ENCODE results near the gene ZNF385C. TPM values are rescaled to one million over a fixed set of nuclear protein-coding genes. Genes with fewer than 3 reads are reported as not detected.

ZNF385C gene
- total and polyA plus RNA-seq, 2 of the 13 experiments (the other 11 are each of a cell fraction or from before 2014, with no cell fraction given) = 2.3 to 6.1 TPM

DNA sequence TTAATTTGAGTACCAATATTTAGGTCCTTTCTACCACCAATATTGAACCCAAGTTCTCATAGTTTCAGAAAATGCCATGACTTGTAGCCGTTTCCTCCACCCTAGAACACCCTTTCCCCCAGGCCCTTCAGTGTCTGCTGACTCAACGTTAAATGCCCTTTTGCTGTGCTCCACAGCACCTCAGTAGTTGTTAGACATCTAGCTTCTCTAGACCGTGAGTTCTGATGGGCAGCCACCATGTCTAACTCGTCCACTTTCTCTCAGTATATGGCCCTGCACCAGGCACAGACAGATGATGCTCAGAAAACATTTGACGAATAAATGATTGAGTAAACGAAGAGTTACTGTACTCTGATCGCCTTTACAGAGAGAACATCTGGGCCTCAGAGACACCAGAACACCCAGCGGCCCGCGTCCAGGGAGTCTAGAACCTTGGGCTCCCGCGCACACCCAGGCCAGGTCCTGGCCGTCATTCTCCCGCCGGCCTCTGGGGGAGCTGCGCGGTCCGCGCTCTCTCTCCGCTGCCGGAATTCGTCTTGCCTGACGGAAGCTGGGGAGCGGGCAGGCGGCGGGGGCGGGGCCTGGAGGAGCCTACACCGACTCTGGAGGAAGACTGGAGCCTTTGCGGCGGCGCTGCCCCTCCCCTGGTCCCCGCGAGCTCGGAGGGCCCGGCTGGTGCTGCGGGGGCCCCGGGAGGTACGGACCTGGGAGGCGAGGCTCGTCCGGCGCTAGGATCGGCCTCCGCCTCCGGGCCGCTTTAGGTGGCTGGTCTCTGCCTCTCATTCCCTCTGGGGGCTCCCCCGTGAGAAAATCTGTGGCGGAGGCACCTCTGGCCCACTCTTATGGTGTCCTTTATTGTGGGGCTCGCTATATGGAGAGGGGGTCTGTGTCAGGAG, 78.5 kb downstream of the ZNF385C start, which contains the start of gene NKIRAS2 (continued):
- TF ChIP-seq, protein P1, sequence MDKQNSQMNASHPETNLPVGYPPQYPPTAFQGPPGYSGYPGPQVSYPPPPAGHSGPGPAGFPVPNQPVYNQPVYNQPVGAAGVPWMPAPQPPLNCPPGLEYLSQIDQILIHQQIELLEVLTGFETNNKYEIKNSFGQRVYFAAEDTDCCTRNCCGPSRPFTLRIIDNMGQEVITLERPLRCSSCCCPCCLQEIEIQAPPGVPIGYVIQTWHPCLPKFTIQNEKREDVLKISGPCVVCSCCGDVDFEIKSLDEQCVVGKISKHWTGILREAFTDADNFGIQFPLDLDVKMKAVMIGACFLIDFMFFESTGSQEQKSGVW (CRISPR knock-in tag; IDR thresholded peaks at IDR 0.05; ENCODE audit: borderline replicate concordance) = no peak
- TF ChIP-seq ZFP36L1 (CRISPR knock-in tag; IDR thresholded peaks at IDR 0.05) (no peak), KDM4B (CRISPR knock-in tag; IDR thresholded peaks at IDR 0.05) (peak; percentile 93; the same call in 1 of the 2 replicates), ZNF549 (CRISPR knock-in tag; IDR thresholded peaks at IDR 0.05) (peak; percentile 42; the same call in 1 of the 2 replicates), SP2 (CRISPR knock-in tag; IDR thresholded peaks at IDR 0.05) (peak; percentile 76), MYNN (CRISPR knock-in tag; IDR thresholded peaks at IDR 0.05; ENCODE audit: low read depth) (no peak), ATF7-NPFF (CRISPR knock-in tag; IDR thresholded peaks at IDR 0.05; ENCODE audit: low read depth) (no peak), ZNF143 (CRISPR knock-in tag; IDR thresholded peaks at IDR 0.05) (peak; percentile 58; the same call in 1 of the 2 replicates), ZSCAN25 (CRISPR knock-in tag; IDR thresholded peaks at IDR 0.05) (no peak), RARG (CRISPR knock-in tag; IDR thresholded peaks at IDR 0.05; ENCODE audit: low read depth) (no peak), BORCS8-MEF2B (CRISPR knock-in tag; IDR thresholded peaks at IDR 0.05) (no peak), ZNF256 (CRISPR knock-in tag; conservative IDR thresholded peaks at IDR 0.05) (no peak), NFE2L1 (CRISPR knock-in tag; IDR thresholded peaks at IDR 0.05; ENCODE audit: borderline replicate concordance) (no peak), ZNF788 (CRISPR knock-in tag; IDR thresholded peaks at IDR 0.05; ENCODE audit: borderline replicate concordance) (peak; percentile 100), RFX1 (IDR thresholded peaks at IDR 0.05) (no peak), RFX3 (CRISPR knock-in tag; IDR thresholded peaks at IDR 0.05) (no peak), ZNF670 (CRISPR knock-in tag; IDR thresholded peaks at IDR 0.05; ENCODE audit: borderline replicate concordance) (peak; percentile 95), MAFG (CRISPR knock-in tag; IDR thresholded peaks at IDR 0.05) (no peak), NR2F1 (CRISPR knock-in tag; IDR thresholded peaks at IDR 0.05) (no peak), MED1 (CRISPR knock-in tag; IDR thresholded peaks at IDR 0.05) (peak; percentile 80), SPEN (CRISPR knock-in tag; IDR thresholded peaks at IDR 0.05; ENCODE audit: low read depth) (peak; percentile 98), ZNF350 (CRISPR knock-in tag; IDR thresholded peaks at IDR 0.05; ENCODE audit: borderline replicate concordance, low read depth) (peak; percentile 90; the same call in 1 of the 2 replicates), ZSCAN31 (CRISPR knock-in tag; IDR thresholded peaks at IDR 0.05; ENCODE audit: low read depth) (peak; percentile 97)
- TF ChIP-seq, protein P2, sequence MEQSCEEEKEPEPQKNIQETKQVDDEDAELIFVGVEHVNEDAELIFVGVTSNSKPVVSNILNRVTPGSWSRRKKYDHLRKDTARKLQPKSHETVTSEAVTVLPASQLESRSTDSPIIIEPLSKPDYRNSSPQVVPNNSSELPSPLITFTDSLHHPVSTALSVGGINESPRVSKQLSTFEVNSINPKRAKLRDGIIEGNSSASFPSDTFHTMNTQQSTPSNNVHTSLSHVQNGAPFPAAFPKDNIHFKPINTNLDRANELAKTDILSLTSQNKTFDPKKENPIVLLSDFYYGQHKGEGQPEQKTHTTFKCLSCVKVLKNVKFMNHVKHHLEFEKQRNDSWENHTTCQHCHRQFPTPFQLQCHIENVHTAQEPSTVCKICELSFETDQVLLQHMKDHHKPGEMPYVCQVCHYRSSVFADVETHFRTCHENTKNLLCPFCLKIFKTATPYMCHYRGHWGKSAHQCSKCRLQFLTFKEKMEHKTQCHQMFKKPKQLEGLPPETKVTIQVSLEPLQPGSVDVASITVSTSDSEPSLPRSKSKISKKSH (CRISPR knock-in tag; IDR thresholded peaks at IDR 0.05; ENCODE audit: borderline replicate concordance) = peak; percentile 85
- TF ChIP-seq, protein P3, sequence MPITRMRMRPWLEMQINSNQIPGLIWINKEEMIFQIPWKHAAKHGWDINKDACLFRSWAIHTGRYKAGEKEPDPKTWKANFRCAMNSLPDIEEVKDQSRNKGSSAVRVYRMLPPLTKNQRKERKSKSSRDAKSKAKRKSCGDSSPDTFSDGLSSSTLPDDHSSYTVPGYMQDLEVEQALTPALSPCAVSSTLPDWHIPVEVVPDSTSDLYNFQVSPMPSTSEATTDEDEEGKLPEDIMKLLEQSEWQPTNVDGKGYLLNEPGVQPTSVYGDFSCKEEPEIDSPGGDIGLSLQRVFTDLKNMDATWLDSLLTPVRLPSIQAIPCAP (CRISPR knock-in tag; IDR thresholded peaks at IDR 0.05; ENCODE audit: low read depth) = no peak; the same call in 1 of the 2 replicates
- TF ChIP-seq, protein P4, sequence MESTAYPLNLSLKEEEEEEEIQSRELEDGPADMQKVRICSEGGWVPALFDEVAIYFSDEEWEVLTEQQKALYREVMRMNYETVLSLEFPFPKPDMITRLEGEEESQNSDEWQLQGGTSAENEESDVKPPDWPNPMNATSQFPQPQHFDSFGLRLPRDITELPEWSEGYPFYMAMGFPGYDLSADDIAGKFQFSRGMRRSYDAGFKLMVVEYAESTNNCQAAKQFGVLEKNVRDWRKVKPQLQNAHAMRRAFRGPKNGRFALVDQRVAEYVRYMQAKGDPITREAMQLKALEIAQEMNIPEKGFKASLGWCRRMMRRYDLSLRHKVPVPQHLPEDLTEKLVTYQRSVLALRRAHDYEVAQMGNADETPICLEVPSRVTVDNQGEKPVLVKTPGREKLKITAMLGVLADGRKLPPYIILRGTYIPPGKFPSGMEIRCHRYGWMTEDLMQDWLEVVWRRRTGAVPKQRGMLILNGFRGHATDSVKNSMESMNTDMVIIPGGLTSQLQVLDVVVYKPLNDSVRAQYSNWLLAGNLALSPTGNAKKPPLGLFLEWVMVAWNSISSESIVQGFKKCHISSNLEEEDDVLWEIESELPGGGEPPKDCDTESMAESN (CRISPR knock-in tag; conservative IDR thresholded peaks at IDR 0.05) = peak; percentile 79; the same call in 1 of the 2 replicates
